Parathyroid adenoma (tissue), 2 donors: ENCODE data around the gene SPOCK1.

Source experiments
- H2AFZ ChIP-seq: fragments of 300-600 bp; sonication (generic); one replicate; pipeline ENCODE4 v1.7.0; 2017; ENCODE audit warnings: antibody characterized with exemption, mild to moderate bottlenecking
- H3K27ac ChIP-seq: fragments of 300-600 bp; sonication (generic); one replicate; pipeline ENCODE4 v1.7.0; 2017
- H3K27me3 ChIP-seq: fragments of 300-600 bp; sonication (generic); one replicate; pipeline ENCODE4 v1.7.0; 2017; ENCODE audit warnings: low read length; ENCODE audit not compliant: control insufficient read depth, insufficient read depth
- H3K36me3 ChIP-seq: fragments of 300-600 bp; sonication (generic); one replicate; pipeline ENCODE4 v1.7.0; 2017; ENCODE audit warnings: low read length; ENCODE audit not compliant: control insufficient read depth, insufficient read depth
- H3K4me1 ChIP-seq: fragments of 300-600 bp; sonication (generic); one replicate; pipeline ENCODE4 v1.7.0; 2017; ENCODE audit warnings: control low read depth
- H3K4me2 ChIP-seq: fragments of 300-600 bp; sonication (generic); one replicate; pipeline ENCODE4 v1.7.0; 2017; ENCODE audit warnings: low read length
- H3K4me3 ChIP-seq: fragments of 300-600 bp; sonication (generic); one replicate; pipeline ENCODE4 v1.7.0; 2017; ENCODE audit warnings: low read depth, low read length
- H3K79me2 ChIP-seq: fragments of 300-600 bp; sonication (generic); one replicate; pipeline ENCODE4 v1.7.0; 2017; ENCODE audit warnings: control low read depth
- H3K9ac ChIP-seq: fragments of 300-600 bp; sonication (generic); one replicate; pipeline ENCODE4 v1.7.0; 2017; ENCODE audit warnings: mild to moderate bottlenecking
- H3K9me3 ChIP-seq: fragments of 300-600 bp; sonication (generic); one replicate; pipeline ENCODE4 v1.7.0; 2017; ENCODE audit warnings: low read length; ENCODE audit not compliant: control insufficient read depth
- TF ChIP-seq, protein P1 (sequence below): fragments of 300-600 bp; sonication (generic); IDR thresholded peaks from one replicate; pipeline ENCODE4 v1.7.0; 2017; ENCODE audit warnings: antibody characterized with exemption, mild to moderate bottlenecking
- donor health status: primary hyperparathyroidism.

SPOCK1 gene

DNA sequence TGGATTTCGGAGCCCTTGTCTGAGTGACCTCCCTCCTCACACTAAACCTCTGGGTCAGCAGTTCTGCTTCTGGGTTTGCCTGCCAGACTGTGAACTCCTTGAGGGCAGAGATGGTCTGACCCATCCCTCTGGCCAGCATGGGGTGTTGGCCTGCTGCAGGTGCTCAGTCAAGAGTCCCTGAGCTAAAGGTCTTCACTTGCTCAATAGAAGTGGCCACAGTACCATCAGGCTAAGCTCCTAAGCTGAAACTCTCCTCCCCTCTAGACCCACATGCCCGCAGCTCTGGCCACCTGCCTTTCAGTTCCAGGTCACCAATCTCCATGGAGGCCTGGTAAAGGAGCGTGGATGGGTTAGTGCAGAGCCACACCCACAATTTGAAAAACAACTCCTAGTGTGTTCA lies 316.6 kb downstream of the SPOCK1 start:
- Histone ChIP-seq H3K36me3 (no peaks in the 10 kb centered on the region), H3K4me1 (peaks cover 3% of the 10 kb centered on the region), H3K27ac (no peak overlapping the region), H3K79me2 (no peaks in the 10 kb centered on the region), H3K4me2 (no peak overlapping the region), H3K27me3 (no peaks in the 10 kb centered on the region), H3K9me3 (no peaks in the 10 kb centered on the region), H3K4me3 (no peak overlapping the region), H2AFZ (no peak overlapping the region), H3K9ac (no peak overlapping the region)
- TF ChIP-seq, protein P1, sequence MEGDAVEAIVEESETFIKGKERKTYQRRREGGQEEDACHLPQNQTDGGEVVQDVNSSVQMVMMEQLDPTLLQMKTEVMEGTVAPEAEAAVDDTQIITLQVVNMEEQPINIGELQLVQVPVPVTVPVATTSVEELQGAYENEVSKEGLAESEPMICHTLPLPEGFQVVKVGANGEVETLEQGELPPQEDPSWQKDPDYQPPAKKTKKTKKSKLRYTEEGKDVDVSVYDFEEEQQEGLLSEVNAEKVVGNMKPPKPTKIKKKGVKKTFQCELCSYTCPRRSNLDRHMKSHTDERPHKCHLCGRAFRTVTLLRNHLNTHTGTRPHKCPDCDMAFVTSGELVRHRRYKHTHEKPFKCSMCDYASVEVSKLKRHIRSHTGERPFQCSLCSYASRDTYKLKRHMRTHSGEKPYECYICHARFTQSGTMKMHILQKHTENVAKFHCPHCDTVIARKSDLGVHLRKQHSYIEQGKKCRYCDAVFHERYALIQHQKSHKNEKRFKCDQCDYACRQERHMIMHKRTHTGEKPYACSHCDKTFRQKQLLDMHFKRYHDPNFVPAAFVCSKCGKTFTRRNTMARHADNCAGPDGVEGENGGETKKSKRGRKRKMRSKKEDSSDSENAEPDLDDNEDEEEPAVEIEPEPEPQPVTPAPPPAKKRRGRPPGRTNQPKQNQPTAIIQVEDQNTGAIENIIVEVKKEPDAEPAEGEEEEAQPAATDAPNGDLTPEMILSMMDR: no peak

DNA sequence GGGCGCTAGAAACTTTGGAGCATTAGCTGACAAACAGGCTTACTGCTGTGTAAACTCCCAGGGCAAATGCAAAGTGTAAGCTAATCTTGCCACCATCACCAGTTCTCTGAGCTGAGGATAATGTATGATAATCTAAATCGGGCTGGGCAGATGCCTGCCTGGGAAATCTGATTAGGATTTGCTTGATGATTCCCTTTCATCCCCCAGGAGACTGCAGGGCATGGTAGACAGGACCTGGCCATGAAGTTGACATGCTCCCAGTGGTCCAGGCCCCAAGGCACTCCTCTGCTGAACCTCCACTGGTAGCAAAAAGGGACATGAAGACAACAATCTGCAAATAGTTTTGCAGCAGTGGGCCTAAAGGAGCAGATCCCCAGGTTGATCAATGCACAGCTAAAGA lies 317.5 kb downstream of the SPOCK1 start:
- no peaks in the 10 kb centered on the region for H3K9me3 ChIP-seq
- H3K4me3 ChIP-seq: no peak overlapping the region
- H3K4me2 ChIP-seq: no peak overlapping the region
- no peaks in the 10 kb centered on the region for H3K27me3 ChIP-seq
- H3K9ac ChIP-seq: no peak overlapping the region
- peaks cover 3% of the 10 kb centered on the region for H3K4me1 ChIP-seq
- H3K79me2 ChIP-seq: no peaks in the 10 kb centered on the region
- TF ChIP-seq, protein P1: no peak
- H2AFZ ChIP-seq: no peak overlapping the region
- H3K27ac ChIP-seq: no peak overlapping the region
- H3K36me3 ChIP-seq: no peaks in the 10 kb centered on the region

DNA sequence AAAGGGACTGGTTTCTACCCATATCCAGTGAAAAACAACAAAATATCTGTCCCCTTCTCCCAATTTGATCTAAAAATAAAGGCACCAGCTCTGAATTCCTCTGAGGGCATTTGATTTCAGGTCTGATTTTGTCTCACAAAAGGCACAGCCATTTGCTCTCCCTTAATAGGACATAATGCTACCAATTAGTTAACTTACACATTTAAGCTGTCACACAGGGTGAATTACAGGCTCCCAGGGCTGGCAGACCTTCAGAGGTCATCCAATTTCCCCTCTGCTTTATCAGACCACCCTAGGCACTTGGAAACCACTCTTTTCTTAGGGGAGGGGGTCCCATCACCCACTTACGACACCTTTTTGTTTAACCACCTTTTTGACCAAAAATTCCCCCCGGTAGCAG lies 319.9 kb downstream of the SPOCK1 start:
- Histone ChIP-seq H3K27ac (no peak overlapping the region), H3K4me2 (no peak overlapping the region), H3K9me3 (no peaks in the 10 kb centered on the region), H3K4me1 (peaks cover 3% of the 10 kb centered on the region), H3K4me3 (no peak overlapping the region), H3K79me2 (no peaks in the 10 kb centered on the region), H3K27me3 (no peaks in the 10 kb centered on the region), H3K36me3 (no peaks in the 10 kb centered on the region), H3K9ac (no peak overlapping the region), H2AFZ (no peak overlapping the region)
- TF ChIP-seq, protein P1: no peak

DNA sequence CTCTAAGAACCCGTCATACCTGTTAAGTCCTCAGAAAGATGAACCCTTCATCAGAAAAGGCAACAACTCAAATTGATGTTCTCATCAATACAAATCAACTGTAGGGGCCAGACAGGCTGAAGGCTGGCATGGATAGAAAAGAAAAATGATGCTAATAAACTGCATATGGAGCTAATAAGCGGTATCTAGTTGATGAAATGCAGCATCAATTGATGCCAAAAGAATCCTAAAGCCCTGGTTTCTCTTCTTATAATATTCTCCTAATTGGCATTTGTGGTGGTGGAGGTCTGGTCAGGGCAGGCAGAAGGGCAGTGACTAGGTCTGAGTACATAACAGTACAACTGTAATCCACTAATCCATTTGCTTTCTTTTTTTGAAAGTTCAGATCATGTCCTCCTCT lies 322.5 kb downstream of the SPOCK1 start:
- TF ChIP-seq, protein P1: no peak
- Histone ChIP-seq H3K9ac (no peak overlapping the region), H3K4me2 (no peak overlapping the region), H3K9me3 (no peaks in the 10 kb centered on the region), H3K36me3 (no peaks in the 10 kb centered on the region), H3K4me1 (no peaks in the 10 kb centered on the region), H3K27me3 (no peaks in the 10 kb centered on the region), H3K4me3 (no peak overlapping the region), H3K79me2 (no peaks in the 10 kb centered on the region), H2AFZ (no peak overlapping the region), H3K27ac (no peak overlapping the region)

DNA sequence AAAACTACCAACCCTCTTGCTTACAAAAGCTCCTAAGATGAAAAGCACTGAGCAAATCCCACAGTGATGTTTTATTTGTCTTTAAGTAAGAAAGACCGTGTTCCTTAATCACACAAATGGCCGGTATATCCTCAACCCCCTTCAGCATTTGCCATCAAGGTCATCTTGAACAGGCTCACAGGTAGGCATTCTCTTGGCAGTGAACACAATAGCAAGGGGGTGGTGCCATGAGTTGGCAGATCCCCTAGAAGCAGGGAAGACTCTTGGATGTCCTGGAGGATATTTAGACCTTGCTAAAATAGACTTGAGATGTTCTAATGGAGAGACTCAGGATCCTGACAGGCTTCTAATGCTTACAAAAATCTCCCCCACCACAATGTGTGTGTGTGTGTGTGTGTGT lies 323.0 kb downstream of the SPOCK1 start:
- Histone ChIP-seq H2AFZ (no peak overlapping the region), H3K27ac (no peak overlapping the region), H3K4me3 (no peak overlapping the region), H3K4me2 (no peak overlapping the region), H3K9ac (no peak overlapping the region), H3K27me3 (no peaks in the 10 kb centered on the region), H3K36me3 (no peaks in the 10 kb centered on the region), H3K79me2 (no peaks in the 10 kb centered on the region), H3K4me1 (no peaks in the 10 kb centered on the region), H3K9me3 (no peaks in the 10 kb centered on the region)
- TF ChIP-seq, protein P1: no peak
